ENCODE results near the gene MYOCD. TPM values are rescaled to one million over a fixed set of nuclear protein-coding genes. Genes with fewer than 3 reads are reported as not detected.

The MYOCD gene
- total and polyA plus RNA-seq, 12 donors = 7.0 to 111 (median 45.2) TPM

DNA sequence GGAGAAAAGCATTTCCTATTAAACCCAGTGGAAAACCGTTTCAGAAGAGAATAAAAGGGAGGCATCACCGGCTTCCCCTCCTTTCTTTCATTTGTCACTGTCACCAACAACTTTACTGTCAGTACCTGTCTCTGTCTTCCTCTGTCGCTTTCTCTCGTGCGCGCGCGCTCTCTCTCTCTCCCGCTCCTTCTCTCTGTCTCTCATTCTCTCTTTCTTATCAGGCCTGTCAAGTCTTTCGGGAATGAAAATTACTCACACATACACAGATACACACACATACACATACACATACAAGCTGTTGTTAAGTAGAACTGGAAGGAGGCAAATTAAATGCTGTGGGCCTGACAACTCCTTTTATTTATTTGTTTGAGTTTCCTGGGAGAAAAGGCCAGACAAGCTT lies 17.6 kb downstream of the MYOCD start:
- WGBS, 2 donors = 40 to 42% methylated on average over 10 of the region's 10 CpGs
- Histone ChIP-seq H3K9me3 (no peaks in the 10 kb centered on the region), H3K4me1 (peaks cover 0 to 82% (median 29%) of the 10 kb centered on the region in 9 donors), H3K36me3 (no peaks in the 10 kb centered on the region), H3K4me3 (no peak overlapping the region), H3K27me3 (no peaks in the 10 kb centered on the region), H3K27ac (peak overlapping the region in 9 of 10 donors; percentile 30 to 75 (median 60))
- peak in 1 of 2 donors; percentile 40 for DNase-seq
- peak in 6 of 8 donors; percentile 27 to 79 (median 58) for ATAC-seq
- TF ChIP-seq, protein P1, sequence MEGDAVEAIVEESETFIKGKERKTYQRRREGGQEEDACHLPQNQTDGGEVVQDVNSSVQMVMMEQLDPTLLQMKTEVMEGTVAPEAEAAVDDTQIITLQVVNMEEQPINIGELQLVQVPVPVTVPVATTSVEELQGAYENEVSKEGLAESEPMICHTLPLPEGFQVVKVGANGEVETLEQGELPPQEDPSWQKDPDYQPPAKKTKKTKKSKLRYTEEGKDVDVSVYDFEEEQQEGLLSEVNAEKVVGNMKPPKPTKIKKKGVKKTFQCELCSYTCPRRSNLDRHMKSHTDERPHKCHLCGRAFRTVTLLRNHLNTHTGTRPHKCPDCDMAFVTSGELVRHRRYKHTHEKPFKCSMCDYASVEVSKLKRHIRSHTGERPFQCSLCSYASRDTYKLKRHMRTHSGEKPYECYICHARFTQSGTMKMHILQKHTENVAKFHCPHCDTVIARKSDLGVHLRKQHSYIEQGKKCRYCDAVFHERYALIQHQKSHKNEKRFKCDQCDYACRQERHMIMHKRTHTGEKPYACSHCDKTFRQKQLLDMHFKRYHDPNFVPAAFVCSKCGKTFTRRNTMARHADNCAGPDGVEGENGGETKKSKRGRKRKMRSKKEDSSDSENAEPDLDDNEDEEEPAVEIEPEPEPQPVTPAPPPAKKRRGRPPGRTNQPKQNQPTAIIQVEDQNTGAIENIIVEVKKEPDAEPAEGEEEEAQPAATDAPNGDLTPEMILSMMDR (IDR thresholded peaks at IDR 0.05) = no peak
- intact Hi-C loops (cut with DNase I) = loop anchor here in 4 of 10 donors (1.0 to 5.0 kb wide), 3 partner anchors 48 to 51 kb away; no protein-coding TSS in a partner anchor

DNA sequence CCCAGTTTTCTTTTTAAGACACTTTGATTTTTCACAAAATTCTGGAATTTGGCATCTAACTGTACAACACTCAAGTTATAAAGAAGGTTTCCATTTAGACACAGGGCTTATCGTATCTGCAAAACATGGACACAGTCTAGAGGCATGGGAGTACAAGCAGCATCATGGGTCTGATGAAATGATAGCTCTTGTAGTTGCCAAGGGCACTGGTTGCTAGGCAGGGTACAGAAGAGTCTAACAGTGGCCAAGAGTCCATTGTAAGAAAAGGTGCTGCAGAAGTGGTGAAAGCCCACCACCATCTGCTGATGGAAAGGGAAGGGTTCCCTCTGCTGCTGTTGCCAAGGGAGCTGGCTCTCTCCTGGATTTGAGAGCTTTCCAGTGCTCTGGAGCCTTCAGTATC lies 20.8 kb downstream of the MYOCD start:
- intact Hi-C loops (cut with DNase I) = no loop called here

DNA sequence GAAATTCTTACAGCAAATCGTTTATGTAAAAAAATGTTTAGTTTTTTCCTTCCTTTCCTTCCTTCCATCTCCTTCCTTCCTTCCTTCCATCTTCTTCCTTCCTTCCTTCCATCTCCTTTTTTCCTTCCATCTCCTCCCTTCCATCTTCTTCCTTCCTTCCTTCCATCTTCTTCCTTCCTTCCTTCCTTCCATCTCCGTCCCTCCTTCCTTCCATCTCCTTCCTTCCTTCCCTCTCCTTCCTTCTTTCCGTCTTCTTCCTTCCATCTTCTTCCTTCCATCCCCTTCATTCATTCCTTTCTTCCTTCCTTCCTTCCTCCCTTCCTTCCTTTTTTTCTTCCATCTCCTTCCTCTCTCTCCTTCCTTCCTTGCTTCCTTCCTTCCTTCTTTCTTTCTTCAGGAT lies 22.7 kb downstream of the MYOCD start:
- H3K36me3 ChIP-seq = no peaks in the 10 kb centered on the region
- H3K27ac ChIP-seq = no peak overlapping the region
- WGBS, 2 donors = 82% methylated on average over 3 of the region's 3 CpGs
- H3K4me3 ChIP-seq = no peak overlapping the region
- no peak for DNase-seq
- peaks cover 0 to 54% (median 15%) of the 10 kb centered on the region in 9 donors for H3K4me1 ChIP-seq
- no peaks in the 10 kb centered on the region for H3K27me3 ChIP-seq
- ATAC-seq = no peak
- intact Hi-C loops (cut with DNase I) = no loop called here
- TF ChIP-seq, protein P1 (IDR thresholded peaks at IDR 0.05) = no peak
- no peaks in the 10 kb centered on the region for H3K9me3 ChIP-seq

More for the DNA sequence above, 20.8 kb downstream of the MYOCD start:
- no peaks in the 10 kb centered on the region for H3K36me3 ChIP-seq
- WGBS, 2 donors = 52 to 59% methylated on average over 1 of the region's 1 CpG
- TF ChIP-seq, protein P1 (IDR thresholded peaks at IDR 0.05) = no peak
- no peak overlapping the region for H3K4me3 ChIP-seq
- ATAC-seq = peak in 2 of 8 donors; percentile 6 to 58
- no peaks in the 10 kb centered on the region for H3K9me3 ChIP-seq
- peaks cover 0 to 62% (median 24%) of the 10 kb centered on the region in 9 donors for H3K4me1 ChIP-seq
- H3K27me3 ChIP-seq = no peaks in the 10 kb centered on the region
- H3K27ac ChIP-seq = peak overlapping the region in 1 of 10 donors; percentile 30
- DNase-seq = no peak

DNA sequence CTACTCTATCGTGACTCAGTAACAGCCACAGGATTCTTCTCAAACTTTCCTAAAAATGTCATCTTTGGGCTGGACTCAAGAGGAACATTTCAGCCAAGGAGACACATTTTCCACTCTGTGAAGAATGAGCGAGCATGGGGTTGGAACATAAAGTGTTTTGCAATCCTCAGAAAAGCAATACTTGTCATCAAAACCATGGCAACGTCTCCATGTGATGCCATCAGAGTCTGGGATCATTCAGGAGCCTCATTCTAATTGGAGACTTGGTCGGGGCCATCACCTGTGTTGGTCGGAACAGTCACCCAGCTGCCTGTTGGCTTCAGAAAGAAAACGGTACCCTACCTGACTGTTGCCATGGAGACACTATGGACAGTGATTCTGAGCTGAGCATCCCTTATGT lies 25.5 kb downstream of the MYOCD start:
- H3K36me3 ChIP-seq = no peaks in the 10 kb centered on the region
- ATAC-seq (peak in 4 of 8 donors; percentile 6 to 37 (median 29)), DNase-seq (no peak)
- H3K4me1 ChIP-seq = peaks cover 0 to 44% (median 15%) of the 10 kb centered on the region in 9 donors
- intact Hi-C loops (cut with DNase I) = no loop called here
- no peaks in the 10 kb centered on the region for H3K9me3 ChIP-seq
- H3K4me3 ChIP-seq = no peak overlapping the region
- no peaks in the 10 kb centered on the region for H3K27me3 ChIP-seq
- H3K27ac ChIP-seq = peak overlapping the region in 5 of 10 donors; percentile 28 to 60 (median 33)
- TF ChIP-seq, protein P1 (IDR thresholded peaks at IDR 0.05) = no peak
- 71 to 77% methylated on average over 6 of the region's 6 CpGs for WGBS, 2 donors

Measured in heart right ventricle (tissue), 16 donors.